Measurements from ENCODE around the gene KCNJ6. TPM values are rescaled to one million over a fixed set of nuclear protein-coding genes. Genes with fewer than 3 reads are reported as not detected.
A peak's percentile ranks its signal among the peaks of the same experiment; 100 is the strongest.

KCNJ6 gene
- total RNA-seq, 2 donors from 2014 or later = not detected

DNA sequence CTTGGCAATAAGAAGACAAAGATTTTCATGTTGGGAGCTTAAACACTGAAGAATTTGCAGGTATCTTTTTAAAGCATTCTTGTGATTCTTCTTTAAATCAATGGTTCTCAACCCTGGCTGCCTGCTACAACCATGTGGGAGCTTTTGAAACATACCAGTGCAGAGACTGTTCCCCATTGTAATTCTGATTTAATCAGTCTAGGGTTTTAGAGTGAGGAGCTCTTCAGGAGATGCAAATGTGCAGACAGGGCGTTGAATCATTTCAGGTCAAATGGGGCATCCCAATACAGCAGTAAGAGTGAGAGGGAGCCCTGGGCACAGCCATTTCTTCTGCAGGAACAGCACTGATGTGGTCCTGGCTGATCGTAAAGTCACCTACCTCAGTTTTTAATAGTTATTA, 24.3 kb downstream of the KCNJ6 start:
- Mint-ChIP-seq H3K36me3 (ENCODE audit: insufficient read depth in 2 of 2) (no peaks in the 10 kb centered on the region), H3K4me1 (ENCODE audit: low read depth) (no peaks in the 10 kb centered on the region), H3K4me3 (no peak overlapping the region), H3K9me3 (no peaks in the 10 kb centered on the region), H3K27ac (no peak overlapping the region), H3K27me3 (ENCODE audit: low read depth) (peaks cover 14% of the 10 kb centered on the region)
- DNase-seq (no peak), ATAC-seq (replicated peaks in 1 of 2) (no peak)

DNA sequence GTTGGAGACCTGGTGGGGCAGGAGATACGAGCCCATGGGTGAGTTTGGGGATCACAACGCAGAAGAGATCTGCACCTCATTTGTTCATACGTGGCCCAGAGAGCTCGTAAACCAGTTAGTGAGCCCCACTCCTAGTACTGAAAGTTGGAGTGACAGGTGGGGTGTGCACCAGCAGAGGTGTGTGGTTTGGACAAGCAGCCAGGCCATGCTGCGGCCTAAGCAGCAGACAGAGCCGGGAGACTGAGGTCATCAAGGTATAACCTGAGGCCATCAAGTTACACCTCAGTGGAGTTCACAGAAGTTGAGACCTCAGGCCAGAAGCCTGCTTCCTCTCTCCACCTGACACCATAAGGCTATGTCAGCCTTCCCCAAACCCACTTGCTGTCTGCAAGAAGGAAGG, 27.6 kb downstream of the KCNJ6 start:
- Mint-ChIP-seq H3K27me3 (ENCODE audit: low read depth) (peaks cover 13% of the 10 kb centered on the region), H3K36me3 (ENCODE audit: insufficient read depth in 2 of 2) (no peaks in the 10 kb centered on the region), H3K9me3 (no peaks in the 10 kb centered on the region), H3K27ac (no peak overlapping the region), H3K4me3 (no peak overlapping the region), H3K4me1 (ENCODE audit: low read depth) (no peaks in the 10 kb centered on the region)
- no peak for DNase-seq
- no peak for ATAC-seq (replicated peaks in 1 of 2)

DNA sequence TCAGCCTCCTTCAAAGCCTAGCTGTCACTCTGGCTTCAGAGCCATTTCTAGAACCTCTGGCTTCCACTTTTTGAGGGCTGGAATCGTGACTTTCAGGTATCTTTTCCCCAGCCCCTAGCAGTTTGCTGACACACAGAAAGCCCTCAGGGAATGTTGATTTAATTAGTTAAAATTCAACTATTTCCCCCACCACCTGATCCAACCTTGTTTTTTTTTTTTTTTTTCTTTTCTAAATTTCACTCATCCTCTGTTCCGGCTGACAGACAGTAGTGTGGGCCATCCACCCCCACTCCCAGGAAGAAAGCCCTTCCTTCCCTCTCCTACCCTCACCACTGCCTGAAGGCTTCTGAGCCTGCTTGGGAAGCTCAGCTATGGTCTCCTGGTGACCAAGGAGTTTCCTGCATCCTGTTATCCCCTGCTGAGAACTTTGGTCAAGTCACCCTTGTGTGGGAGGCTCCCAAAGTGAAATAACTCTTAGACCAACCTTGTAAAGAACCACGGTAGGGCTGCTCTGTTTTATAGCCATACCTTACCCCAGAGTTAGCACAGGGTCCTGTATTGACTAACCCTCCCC, 29.4 kb downstream of the KCNJ6 start:
- ATAC-seq (replicated peaks in 1 of 2) = no peak
- Mint-ChIP-seq H3K9me3 (no peaks in the 10 kb centered on the region), H3K36me3 (ENCODE audit: insufficient read depth in 2 of 2) (no peaks in the 10 kb centered on the region), H3K27ac (no peak overlapping the region), H3K4me3 (no peak overlapping the region), H3K27me3 (ENCODE audit: low read depth) (peaks cover 11% of the 10 kb centered on the region), H3K4me1 (ENCODE audit: low read depth) (no peaks in the 10 kb centered on the region)
- no peak for DNase-seq

DNA sequence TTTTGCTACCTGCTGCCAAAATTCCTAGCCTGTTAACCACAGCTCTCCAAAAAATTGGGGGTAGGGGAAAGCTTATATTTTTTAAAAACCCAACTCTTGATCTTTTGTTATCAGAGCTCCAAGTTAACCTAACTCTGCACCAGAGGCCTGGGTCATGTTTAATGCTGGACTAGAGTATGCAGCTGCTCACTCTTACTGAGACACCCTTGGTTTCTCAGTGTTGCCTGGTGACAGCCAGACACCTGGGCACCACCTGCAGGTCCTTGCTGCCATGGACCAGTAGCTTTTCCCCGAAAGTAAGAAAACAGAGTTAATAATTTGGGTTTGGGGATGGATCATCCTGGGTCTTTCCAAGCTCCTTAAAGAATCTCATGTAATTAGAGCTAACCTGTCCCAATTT, 30.1 kb downstream of the KCNJ6 start:
- H3K4me1 Mint-ChIP-seq (ENCODE audit: low read depth) = no peaks in the 10 kb centered on the region
- ATAC-seq (replicated peaks in 1 of 2) (no peak), DNase-seq (no peak)
- no peak overlapping the region for H3K27ac Mint-ChIP-seq
- H3K27me3 Mint-ChIP-seq (ENCODE audit: low read depth) = peaks cover 17% of the 10 kb centered on the region
- no peak overlapping the region for H3K4me3 Mint-ChIP-seq
- H3K9me3 Mint-ChIP-seq = no peaks in the 10 kb centered on the region
- no peaks in the 10 kb centered on the region for H3K36me3 Mint-ChIP-seq (ENCODE audit: insufficient read depth in 2 of 2)

DNA sequence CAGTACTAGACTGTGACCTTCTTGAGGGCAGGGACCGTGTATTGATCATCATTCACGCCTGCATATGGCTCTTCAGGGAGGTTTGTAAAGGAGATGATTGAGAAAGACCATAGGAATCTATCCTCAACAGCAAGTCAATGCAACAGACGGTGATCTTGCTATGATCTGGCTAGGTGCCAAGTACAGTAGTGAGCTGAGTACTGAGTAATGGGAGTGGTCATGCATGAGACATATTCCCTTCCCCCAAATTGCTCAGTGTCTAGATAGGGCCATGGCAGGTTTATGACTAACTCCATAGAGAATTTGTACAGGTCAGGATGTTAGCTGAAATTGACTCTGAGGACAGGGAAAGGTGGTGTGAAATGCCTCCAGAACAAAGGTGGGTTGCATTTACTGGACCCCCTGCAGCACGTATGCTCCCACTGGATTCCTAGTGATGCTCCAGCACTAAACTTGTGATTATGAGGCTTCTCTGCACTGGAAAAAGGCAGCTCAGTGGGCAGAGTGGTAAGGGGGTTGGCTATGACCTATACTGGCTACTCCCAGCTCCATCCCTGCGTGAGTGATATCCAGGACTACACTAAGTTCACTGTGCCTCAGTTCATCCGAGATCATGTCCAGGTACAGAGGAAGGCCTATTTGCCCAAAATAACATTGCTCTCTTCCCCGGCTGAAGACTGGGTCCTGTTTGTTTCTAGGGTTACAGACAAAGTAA, 37.2 kb downstream of the KCNJ6 start:
- H3K27me3 Mint-ChIP-seq (ENCODE audit: low read depth) = peaks cover 16% of the 10 kb centered on the region
- no peaks in the 10 kb centered on the region for H3K36me3 Mint-ChIP-seq (ENCODE audit: insufficient read depth in 2 of 2)
- no peak overlapping the region for H3K27ac Mint-ChIP-seq
- DNase-seq (peak in 1 of 2 donors; percentile 2), ATAC-seq (replicated peaks in 1 of 2) (peak; percentile 61 to 69)
- peaks cover 23% of the 10 kb centered on the region for H3K4me1 Mint-ChIP-seq (ENCODE audit: low read depth)
- H3K4me3 Mint-ChIP-seq = no peak overlapping the region
- H3K9me3 Mint-ChIP-seq = no peaks in the 10 kb centered on the region

DNA sequence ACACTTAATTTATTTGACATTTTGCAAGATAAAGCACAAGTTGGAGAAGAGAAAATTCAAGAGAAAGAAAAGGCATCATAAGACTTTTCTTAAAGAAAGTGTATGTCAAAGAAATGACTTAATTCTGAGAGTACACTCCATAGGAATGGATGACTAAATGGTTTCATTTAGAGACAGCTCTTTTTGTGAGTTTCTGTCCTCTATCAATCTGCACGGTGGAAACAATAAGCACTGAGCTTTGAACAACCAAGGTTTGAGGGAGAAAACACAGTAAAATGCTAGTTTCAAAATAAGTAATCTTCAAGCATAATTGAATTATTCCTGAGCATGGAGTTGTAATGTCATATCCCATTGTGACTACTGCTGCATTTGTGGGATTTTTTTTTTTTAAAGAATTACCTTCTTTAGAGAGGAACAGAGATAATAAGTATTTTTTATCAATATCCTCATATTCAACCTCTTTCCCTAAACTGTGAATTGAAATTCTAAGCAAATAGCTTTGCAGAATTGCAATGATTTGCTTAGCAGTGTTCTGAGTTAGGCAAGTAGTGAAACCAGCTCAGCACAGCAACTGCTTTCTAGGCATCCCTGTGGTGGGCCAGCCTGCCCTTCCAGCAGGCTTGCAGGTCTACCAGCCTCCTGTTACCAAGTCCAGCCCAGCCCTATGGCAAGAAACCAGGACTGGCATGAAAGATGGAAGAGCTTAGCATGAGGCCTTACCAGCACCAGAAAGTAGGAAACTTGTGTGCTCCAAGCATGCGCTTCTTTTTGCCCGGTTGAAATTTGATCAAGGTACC, 38.2 kb downstream of the KCNJ6 start:
- Mint-ChIP-seq H3K36me3 (ENCODE audit: insufficient read depth in 2 of 2) (no peaks in the 10 kb centered on the region), H3K4me3 (no peak overlapping the region), H3K27ac (no peak overlapping the region), H3K27me3 (ENCODE audit: low read depth) (peaks cover 16% of the 10 kb centered on the region), H3K9me3 (no peaks in the 10 kb centered on the region), H3K4me1 (ENCODE audit: low read depth) (peaks cover 23% of the 10 kb centered on the region)
- DNase-seq = peak in 1 of 2 donors; percentile 3
- ATAC-seq (replicated peaks in 1 of 2) = peak; percentile 74 to 84

DNA sequence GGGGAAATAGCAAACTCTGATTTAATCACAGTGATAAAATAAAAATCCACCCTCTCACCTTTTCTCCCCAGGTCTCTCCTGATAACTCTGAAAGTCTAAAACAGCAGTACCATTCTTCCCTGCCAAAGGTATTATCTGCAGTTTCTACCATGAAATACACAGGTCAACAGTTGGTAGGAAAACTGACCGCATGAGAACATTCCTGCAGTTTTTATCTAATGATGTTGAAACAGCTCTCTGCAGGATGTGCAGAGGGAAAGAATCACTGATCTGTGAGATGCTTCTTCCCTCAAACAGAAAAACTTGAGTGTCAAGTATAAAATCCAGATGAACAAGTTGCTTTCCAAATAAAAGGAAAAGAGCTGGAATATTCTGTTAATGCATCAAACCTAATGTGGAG, 39.1 kb downstream of the KCNJ6 start:
- H3K27me3 Mint-ChIP-seq (ENCODE audit: low read depth) = peaks cover 16% of the 10 kb centered on the region
- peaks cover 23% of the 10 kb centered on the region for H3K4me1 Mint-ChIP-seq (ENCODE audit: low read depth)
- ATAC-seq (replicated peaks in 1 of 2) (no peak), DNase-seq (no peak)
- H3K4me3 Mint-ChIP-seq = no peak overlapping the region
- peak overlapping the region; percentile 44 for H3K27ac Mint-ChIP-seq
- H3K9me3 Mint-ChIP-seq = no peaks in the 10 kb centered on the region
- no peaks in the 10 kb centered on the region for H3K36me3 Mint-ChIP-seq (ENCODE audit: insufficient read depth in 2 of 2)

DNA sequence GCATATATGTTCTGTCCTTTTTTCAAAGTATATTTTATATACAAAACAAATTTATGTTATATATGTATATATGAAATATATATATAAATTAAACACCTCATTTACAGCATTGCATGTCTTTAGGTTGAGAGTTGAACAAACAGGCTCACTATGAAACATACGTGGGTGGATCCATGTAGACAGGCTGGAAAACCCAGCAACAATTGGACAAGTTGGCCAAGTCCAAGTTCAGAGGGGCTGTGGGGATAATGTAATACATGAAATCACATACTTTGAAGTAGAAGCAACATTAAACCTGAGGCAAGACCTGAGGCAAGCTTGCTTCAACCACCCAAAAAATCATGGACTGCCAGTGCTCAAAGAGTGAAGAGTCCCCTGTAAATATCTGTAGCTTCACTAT, 39.7 kb downstream of the KCNJ6 start:
- ATAC-seq (replicated peaks in 1 of 2) (no peak), DNase-seq (no peak)
- Mint-ChIP-seq H3K27ac (no peak overlapping the region), H3K9me3 (no peaks in the 10 kb centered on the region), H3K4me1 (ENCODE audit: low read depth) (peaks cover 23% of the 10 kb centered on the region), H3K4me3 (no peak overlapping the region), H3K36me3 (ENCODE audit: insufficient read depth in 2 of 2) (no peaks in the 10 kb centered on the region), H3K27me3 (ENCODE audit: low read depth) (peaks cover 12% of the 10 kb centered on the region)

DNA sequence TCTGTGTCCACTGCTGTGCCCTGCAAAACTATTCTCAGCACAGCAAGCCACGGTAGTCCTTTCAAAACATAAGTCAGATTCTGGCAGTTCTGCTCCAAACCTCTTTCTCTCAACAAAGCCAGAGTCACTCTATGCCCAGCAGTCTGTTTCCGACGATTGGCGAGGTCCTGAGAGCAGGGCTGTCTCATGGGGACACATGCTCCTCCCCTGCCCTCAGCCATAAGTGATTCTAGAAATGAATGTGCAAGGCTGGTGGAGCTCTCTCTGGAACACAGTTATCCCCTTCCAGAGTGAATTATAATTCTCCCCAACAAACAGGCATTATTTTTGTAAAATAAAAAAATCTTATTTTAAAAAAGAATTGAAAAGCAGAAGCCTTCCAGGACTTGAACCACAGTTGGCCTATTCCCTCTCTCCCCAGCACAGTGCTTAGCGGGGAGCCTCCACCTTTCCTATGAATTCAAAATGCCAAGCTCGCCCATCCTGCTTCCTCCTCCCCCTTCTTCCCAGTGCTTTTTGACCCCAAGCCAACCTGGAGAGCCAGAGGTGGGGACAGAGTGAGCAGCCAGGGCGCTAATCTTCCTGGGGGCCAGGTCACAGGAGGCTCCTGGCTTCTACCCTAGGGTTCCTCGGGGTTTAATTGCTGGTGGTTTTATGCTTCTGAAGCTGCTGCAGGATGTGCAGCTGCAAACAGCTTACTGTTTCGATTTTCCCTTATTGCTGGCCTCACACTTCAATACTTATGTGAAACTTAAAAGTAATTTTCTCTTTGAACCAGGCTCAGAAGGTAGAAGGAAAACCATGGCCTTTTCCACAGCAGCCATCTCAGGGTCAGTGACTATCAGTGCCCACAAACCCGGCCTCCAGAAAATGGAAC, 41.1 kb downstream of the KCNJ6 start:
- Mint-ChIP-seq H3K36me3 (ENCODE audit: insufficient read depth in 2 of 2) (no peaks in the 10 kb centered on the region), H3K4me1 (ENCODE audit: low read depth) (peaks cover 23% of the 10 kb centered on the region), H3K27me3 (ENCODE audit: low read depth) (peaks cover 9% of the 10 kb centered on the region), H3K4me3 (no peak overlapping the region), H3K9me3 (no peaks in the 10 kb centered on the region), H3K27ac (no peak overlapping the region)
- DNase-seq = no peak
- ATAC-seq (replicated peaks in 1 of 2) = no peak

DNA sequence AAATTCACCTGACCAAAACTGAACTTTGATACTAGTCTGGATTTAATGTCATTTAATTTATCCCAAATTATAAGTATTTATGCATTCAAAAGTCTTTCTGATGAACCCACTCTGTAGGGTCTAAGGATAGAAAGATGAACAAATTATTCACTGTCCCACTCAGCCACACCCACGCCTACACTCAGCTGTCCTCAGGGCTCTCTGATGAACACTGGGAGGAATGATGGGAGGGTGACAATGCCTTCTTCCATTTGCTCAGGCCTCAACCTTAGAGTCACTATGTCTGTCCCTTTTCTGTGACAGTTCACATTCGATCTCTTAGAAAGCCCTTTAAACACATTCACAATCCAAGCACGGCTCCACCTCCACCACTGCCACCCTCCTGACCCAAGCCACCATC, 41.8 kb downstream of the KCNJ6 start:
- H3K4me1 Mint-ChIP-seq (ENCODE audit: low read depth) = peaks cover 23% of the 10 kb centered on the region
- H3K9me3 Mint-ChIP-seq = no peaks in the 10 kb centered on the region
- no peaks in the 10 kb centered on the region for H3K36me3 Mint-ChIP-seq (ENCODE audit: insufficient read depth in 2 of 2)
- H3K27ac Mint-ChIP-seq = no peak overlapping the region
- H3K27me3 Mint-ChIP-seq (ENCODE audit: low read depth) = peaks cover 6% of the 10 kb centered on the region
- no peak overlapping the region for H3K4me3 Mint-ChIP-seq
- no peak for ATAC-seq (replicated peaks in 1 of 2)
- no peak for DNase-seq

DNA sequence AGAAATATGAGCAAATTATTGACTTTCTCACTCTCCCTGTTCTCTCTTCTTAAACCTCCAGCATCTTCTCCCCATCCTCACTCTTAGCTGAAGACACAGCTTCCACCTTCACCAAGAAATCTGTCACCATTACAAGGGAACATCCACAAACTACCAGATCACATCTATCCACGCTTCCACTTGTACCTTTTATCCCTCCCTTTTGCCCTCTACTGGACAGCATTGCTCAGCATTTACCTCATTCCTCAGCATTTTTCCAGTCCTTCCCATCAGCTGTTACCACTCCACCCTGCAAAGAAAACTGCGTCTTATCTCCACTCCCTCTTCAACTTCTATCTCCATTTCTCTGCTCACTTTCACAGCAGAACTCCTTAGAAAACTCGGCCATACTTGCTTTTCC, 42.6 kb downstream of the KCNJ6 start:
- Mint-ChIP-seq H3K4me3 (no peak overlapping the region), H3K36me3 (ENCODE audit: insufficient read depth in 2 of 2) (no peaks in the 10 kb centered on the region), H3K4me1 (ENCODE audit: low read depth) (peaks cover 17% of the 10 kb centered on the region), H3K9me3 (no peaks in the 10 kb centered on the region), H3K27ac (no peak overlapping the region), H3K27me3 (ENCODE audit: low read depth) (no peaks in the 10 kb centered on the region)
- ATAC-seq (replicated peaks in 1 of 2) (no peak), DNase-seq (no peak)

DNA sequence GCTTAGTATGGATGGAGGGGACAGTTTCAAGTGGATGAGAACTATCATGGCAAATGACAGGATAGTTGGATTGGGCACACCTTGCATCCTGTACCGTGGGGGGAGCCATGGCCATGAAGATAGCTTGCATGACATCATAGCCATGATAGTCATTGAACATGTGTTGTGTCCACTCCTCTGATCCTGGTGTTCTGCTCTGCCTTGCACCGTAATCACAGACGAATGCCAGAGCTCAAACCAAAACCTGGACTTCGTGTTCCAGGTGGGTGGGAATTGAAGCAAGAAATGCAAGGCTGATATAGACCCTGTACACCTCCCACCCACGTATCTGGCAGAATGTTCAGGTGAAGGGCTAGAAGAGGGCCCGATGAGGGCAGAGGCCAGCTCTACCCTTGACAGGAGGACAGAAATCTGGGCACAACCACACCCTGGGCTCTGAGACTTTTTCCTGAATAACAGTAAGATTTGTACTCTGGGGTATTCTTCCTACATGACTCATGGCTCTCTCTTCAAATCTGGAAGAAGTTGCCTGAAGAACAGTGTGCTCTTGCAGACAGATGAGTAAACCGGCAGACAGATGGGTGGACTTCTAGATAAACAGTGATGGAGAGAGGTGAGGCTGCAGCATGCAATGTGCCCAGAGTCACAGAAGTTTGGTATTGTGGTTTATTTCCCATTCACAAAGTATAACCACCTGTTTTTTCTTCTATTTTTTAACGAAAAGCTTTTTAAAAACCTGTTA, 45.0 kb downstream of the KCNJ6 start:
- Mint-ChIP-seq H3K4me3 (no peak overlapping the region), H3K27ac (no peak overlapping the region), H3K4me1 (ENCODE audit: low read depth) (no peaks in the 10 kb centered on the region), H3K36me3 (ENCODE audit: insufficient read depth in 2 of 2) (no peaks in the 10 kb centered on the region), H3K9me3 (no peaks in the 10 kb centered on the region), H3K27me3 (ENCODE audit: low read depth) (peaks cover 13% of the 10 kb centered on the region)
- ATAC-seq (replicated peaks in 1 of 2) = no peak
- DNase-seq = no peak

All from activated T-cell treated with anti-CD3 and anti-CD28 coated beads, Interleukin-2, amount 50 U/mL, for 72 hours (primary cell).